Motor neuron (in vitro differentiated cells): ENCODE measurements around the gene CCDC9B. TPM values are rescaled to one million over a fixed set of nuclear protein-coding genes. Genes with fewer than 3 reads are reported as not detected.

Source experiments
- ATAC-seq, 8 experiments: fragments of 200-7000 bp; cut with Tn5 transposase; replicated peaks in 6 of 8; 2 replicates each; pipeline ENCODE4 v1.8.0; 2021; ENCODE audit warnings: mild to moderate bottlenecking in 8 of 8, moderate library complexity in 8 of 8
- H3K27ac ChIP-seq, 2 donors: fragments of 250-450 bp; sonication (Bioruptor Pico); 2 replicates each; pipeline ENCODE4 v1.9.0; 2021; ENCODE audit warnings: antibody characterized with exemption in 2 of 2, mild to moderate bottlenecking in 2 of 2, moderate library complexity in 1 of 2
- H3K4me1 ChIP-seq, 2 donors: fragments of 250-450 bp; sonication (Bioruptor Pico); replicated peaks in 1 of 2; 2 replicates each; pipeline ENCODE4 v1.6.1; 2021; ENCODE audit warnings: antibody characterized with exemption in 2 of 2, mild to moderate bottlenecking in 2 of 2, moderate library complexity in 1 of 2
- H3K4me3 ChIP-seq, 5 donors: fragments of 250-450 bp; sonication (Bioruptor Pico); 2 replicates each; pipeline ENCODE4 v1.9.0; 2021; ENCODE audit warnings: antibody characterized with exemption in 5 of 5, mild to moderate bottlenecking in 5 of 5, moderate library complexity in 4 of 5
- WGBS, 10 experiments: fragments of 450-650 bp; shearing (Covaris generic); methylation state at CpG; one replicate each; pipeline ENCODE4 v1.0.0; 2022; 5-methylcytosine and 5-hydroxymethylcytosine counted together
- in situ Hi-C, 9 experiments: fragments of 400-800 bp; cut with MboI; loops; one replicate each; pipeline ENCODE4 v1.15.0; 2021; ENCODE audit warnings: low sequenced_read_pairs in 9 of 9, low pct_unique_long_range_greater_than_20kb in 2 of 9; ENCODE audit not compliant: unreplicated experiment in 9 of 9
- total RNA-seq, 8 experiments: library from RNA; unstranded; fragments of 300-600 nt; gene quantifications; 2 replicates each; pipeline versions ENCODE4 v1.2.3 to v1.2.4, GENCODE V29; 2022

The CCDC9B gene
- 10 to 100 TPM in 1 of 8 experiments, 1 to 10 TPM in 3, under 1 TPM in 4; 0.50 to 32.6 (median 1.9) TPM for total RNA-seq

DNA sequence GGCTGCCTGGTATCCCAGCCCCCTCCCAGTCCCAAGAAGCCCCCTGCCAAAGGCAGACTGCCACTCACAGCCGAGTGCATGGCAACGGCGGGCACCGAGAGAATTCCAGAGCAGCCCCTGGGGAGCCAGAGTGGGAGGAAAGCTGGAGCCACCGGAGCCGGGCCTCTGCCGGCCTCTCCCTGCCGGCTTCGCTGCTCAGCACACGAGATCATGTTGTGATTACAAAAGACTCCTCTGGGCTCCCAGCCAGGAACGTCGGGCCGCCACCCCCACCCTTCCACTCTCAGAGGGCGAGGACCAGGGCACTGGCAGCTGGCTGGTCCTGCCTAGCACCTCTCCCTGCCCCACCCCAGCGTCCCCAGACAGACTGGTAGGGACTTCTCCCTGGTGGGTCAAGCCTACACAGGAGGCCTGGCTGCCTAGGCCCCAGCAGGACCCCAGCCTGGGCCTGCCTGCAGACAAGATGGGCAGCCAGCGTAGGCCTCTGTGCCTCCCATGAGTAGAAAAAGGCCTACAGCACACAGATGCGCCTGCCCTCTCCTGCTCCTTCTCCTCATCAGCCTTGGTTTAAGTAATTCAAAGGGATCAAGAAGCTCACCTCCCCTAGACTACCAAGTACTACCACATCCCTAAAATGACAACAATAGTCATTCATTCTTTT, at the start of gene CCDC9B:
TSS of gene CCDC9B (minus strand) at position 200 of the 661 bp plus-strand sequence. CDS start at position 80, 120 bp downstream.
- in situ Hi-C loops, result no loop called here
- 53 to 100% (median 83%) methylated on average over 1 to 6 of the region's 17 CpGs; no CpG with 5 or more reads in 7 of the 10 experiments for WGBS, 10 experiments
- Histone ChIP-seq H3K4me1 (peaks cover 26 to 31% of the 10 kb centered on the region in 2 donors), H3K4me3 (no peak within 1 kb of the TSS), H3K27ac (peak within 1 kb of the TSS; percentile 57 to 72)
- ATAC-seq, result peak; percentile 68 to 87 (median 76)

DNA sequence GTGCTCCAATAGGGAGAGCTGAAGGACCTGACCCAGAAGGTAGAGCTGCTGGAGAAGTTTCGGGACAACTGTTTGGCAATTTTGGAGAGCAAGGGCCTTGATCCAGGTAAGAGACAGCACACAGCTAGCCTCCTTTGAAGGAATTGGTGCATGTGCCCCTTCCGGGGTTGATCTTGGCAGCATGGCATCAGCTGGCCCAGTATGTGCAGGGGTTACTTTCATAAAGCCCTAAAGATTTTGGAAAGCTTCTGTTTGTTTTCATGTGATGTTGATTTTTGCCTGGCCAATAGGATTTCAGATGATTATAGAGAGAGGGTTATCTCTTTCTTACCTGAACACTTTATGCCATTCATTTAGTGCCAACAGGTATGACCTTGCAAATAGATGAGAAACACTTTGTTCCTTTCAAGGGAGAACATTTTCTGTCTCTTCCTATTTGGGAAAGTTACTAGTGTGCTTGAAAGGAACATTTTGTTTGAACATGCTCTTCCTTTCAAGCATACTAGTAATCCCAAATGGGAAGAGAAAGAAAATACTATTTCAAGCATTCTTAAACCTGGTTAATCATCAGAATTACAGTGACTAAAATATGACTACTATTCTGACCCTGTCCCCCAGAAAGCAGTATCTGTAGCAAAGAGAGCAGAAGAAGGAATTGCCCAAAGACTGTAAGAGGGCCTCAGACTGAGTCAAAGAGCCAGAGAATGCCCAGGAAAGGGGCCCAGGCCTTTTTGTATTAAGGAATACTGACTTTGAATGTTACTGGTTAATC, 49.3 kb upstream of the CCDC9B start:
- ATAC-seq, result no peak
- H3K4me3 ChIP-seq, result no peak overlapping the region
- H3K27ac ChIP-seq, result no peak overlapping the region
- in situ Hi-C loops, result no loop called here
- no peaks in the 10 kb centered on the region for H3K4me1 ChIP-seq
- 80 to 100% (median 92%) methylated on average over 1 to 2 of the region's 2 CpGs; no CpG with 5 or more reads in 7 of the 10 experiments for WGBS, 10 experiments

DNA sequence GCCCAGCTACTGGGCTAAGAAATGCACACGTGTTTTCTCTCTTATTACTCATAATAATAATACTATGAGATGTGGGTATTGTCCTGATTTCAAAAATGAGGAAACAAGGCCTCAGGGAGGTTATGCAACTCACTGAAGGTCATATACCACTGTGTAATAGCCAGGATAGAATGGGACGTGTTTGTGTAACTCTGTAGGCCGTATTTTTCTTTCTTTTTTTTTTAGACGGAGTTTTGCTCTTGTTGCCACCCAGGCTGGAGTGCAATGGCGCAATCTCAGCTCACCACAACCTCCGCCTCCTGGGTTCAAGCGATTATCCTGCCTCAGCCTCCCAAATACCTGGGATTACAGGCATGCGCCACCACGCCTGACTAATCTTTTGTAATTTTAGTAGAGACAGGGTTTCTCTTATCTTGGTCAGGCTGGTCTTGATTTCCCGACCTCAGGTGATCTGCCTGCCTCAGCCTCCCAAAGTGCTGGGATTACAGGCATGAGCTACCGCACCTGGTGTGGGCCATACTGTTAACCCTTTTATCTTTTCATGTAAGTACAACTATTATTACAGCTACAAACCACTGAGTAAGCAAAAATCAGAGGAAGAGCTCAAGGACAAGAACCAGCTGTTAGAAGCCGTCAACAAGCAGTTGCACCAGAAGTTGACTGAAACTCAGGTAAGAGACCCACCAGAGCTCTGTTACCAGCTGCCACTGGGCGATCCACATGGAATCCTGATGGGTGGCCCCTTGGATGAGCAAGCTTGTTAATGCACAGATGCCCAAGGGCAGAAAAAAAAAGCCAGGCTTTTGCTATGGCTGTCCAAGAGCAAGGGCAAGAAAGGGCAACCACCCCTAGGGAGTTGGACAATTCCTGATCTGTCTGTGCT, 48.4 kb upstream of the CCDC9B start:
- no peak for ATAC-seq
- Histone ChIP-seq H3K4me3 (no peak overlapping the region), H3K4me1 (no peaks in the 10 kb centered on the region), H3K27ac (no peak overlapping the region)
- WGBS, 10 experiments, result 71 to 100% (median 97%) methylated on average over 1 to 13 of the region's 13 CpGs; no CpG with 5 or more reads in 1 of the 10 experiments
- in situ Hi-C loops, result no loop called here

DNA sequence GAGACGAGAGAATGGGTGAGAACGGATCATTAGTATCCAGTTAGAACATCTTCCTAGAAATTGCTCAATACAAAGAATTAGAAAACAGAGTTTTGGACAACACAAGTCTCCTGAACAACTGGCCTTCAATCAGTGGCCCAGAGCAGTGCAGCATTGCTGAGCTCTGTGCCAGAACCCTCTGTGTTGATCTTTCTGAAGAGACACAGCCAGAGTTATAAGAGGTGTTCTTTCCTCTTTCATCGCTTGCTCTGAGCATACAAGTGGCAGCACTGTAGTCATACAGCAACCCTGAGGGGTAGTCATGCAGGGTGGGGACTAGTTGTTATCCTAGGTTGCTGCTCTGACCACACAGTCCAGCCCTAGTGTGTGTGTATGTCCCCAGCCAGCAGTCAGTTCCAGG, 45.7 kb upstream of the CCDC9B start:
- in situ Hi-C loops, result no loop called here
- 90 to 100% (median 100%) methylated on average over 1 to 2 of the region's 3 CpGs; no CpG with 5 or more reads in 3 of the 10 experiments for whole genome bisulfite sequencing, 10 experiments

DNA sequence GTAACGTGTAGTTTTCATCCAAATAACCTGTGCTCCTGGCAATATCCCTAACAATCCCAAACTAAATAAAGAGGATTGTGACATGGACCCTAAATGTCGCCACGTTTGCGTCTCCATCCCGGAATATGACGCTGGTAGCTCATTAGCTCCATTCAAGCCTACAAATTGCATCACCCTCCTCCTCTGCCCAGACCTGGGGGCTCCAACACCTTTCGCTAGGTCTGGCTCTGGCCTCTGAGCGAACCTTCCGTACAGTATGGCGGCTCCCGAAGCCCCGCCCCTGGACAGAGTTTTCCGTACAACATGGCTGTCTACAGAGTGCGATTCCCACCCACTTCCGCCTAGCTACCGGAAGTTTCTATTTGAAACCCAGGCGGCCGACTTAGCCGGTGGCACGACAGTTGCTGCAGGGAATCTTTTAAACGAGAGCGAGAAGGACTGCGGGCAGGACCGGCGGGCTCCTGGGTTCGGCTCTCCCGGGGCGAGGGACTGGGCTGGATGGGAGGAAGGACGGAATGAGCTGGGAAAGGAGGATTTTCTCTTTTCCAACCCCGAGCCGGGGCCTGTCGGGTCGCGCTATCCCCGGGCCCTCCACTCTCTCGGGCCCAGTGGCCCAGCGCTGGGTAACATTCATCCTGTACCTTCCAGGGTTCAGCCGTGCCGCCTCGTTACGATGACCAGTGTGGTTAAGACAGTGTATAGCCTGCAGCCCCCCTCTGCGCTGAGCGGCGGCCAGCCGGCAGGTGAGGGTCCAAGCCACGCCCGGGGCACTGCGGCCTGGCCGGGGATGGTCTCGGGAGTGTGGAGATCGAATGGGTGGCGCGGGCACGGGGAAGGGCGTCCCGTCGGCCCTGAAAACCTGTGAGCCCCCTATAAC, 42.1 kb upstream of the CCDC9B start, which contains the start of gene KNSTRN:
TSS of gene KNSTRN (plus strand) at position 142 of the 877 bp plus-strand sequence. CDS start at position 257, 115 bp downstream.
- 0 to 73% (median 4%) methylated on average over 3 to 19 of the region's 57 CpGs; no CpG with 5 or more reads in 2 of the 10 experiments for WGBS, 10 experiments
- in situ Hi-C loops, result no loop called here
- ATAC-seq, result peak; percentile 94 to 99 (median 98)

More for the DNA sequence above, 45.7 kb upstream of the CCDC9B start:
- Histone ChIP-seq H3K4me3 (no peak overlapping the region), H3K4me1 (peaks cover 4 to 7% of the 10 kb centered on the region in 2 donors), H3K27ac (no peak overlapping the region)
- no peak for ATAC-seq

DNA sequence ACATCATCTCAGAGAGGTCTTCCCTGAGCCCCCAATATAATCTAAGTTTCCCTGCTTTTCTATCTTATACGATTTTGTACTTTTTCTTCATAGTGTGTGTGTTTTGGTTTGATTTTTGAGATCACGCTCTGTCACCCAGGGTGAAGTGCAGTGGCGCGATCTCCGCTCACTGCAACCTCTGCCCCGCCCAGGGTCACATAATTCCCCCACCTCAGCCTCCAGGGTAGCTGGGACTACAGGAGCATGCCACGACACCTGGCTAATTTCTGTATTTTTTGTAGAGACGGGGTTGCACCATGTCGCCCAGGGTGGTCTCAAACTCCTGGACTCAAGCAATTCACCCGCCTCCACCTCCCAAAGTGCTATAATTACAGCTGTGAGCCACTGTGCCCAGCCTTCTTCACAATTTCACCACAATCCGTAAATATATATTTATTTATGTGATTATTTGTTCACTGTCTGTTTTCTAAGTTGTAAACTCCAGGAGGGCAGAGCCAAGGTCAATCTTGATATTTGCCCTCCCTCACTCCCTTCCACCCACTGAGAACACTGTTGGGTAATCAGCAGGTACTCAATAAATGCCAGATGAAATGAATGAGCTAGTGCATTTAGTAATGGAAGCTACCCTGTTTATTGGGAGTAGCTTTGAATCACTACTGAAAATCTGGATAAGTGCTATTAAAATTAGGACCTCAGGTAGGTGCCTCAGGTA, 41.2 kb upstream of the CCDC9B start:
- in situ Hi-C loops, result no loop called here
- WGBS, 10 experiments, result 62 to 93% (median 81%) methylated on average over 1 to 7 of the region's 11 CpGs; no CpG with 5 or more reads in 1 of the 10 experiments
- H3K27ac ChIP-seq, result no peak overlapping the region
- H3K4me3 ChIP-seq, result no peak overlapping the region
- ATAC-seq, result no peak
- H3K4me1 ChIP-seq, result peaks cover 4 to 7% of the 10 kb centered on the region in 2 donors

More for the DNA sequence above, 42.1 kb upstream of the CCDC9B start, which contains the start of gene KNSTRN:
- H3K27ac ChIP-seq, result peak within 1 kb of the TSS in 1 of 2 donors; percentile 5
- H3K4me1 ChIP-seq, result peaks cover 4 to 7% of the 10 kb centered on the region in 2 donors
- peak within 1 kb of the TSS; percentile 79 to 97 (median 82) for H3K4me3 ChIP-seq

DNA sequence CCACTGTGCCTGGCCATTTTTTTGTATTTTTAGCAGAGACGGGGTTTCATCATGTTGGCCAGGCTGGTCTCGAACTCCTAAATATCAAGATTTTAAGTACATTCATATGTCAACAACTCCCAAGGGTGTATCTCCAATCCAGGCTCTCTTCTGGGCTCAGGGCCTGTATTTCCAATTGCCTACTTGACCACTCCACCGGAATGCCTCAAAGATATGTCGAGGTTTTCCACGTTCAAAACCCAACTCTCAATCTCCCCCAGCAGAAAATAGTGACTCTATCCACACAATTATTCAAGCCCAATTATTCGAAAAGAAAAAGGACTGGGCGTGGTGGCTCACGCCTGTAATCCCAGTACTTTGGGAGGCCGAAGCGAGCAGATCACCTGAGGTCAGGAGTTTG, 39.9 kb upstream of the CCDC9B start:
- in situ Hi-C loops, result no loop called here
- no peak overlapping the region for H3K4me3 ChIP-seq
- WGBS, 10 experiments, result 82 to 94% (median 90%) methylated on average over 2 to 10 of the region's 10 CpGs; no CpG with 5 or more reads in 4 of the 10 experiments
- H3K4me1 ChIP-seq, result peaks cover 4 to 7% of the 10 kb centered on the region in 2 donors
- no peak overlapping the region for H3K27ac ChIP-seq
- ATAC-seq, result no peak

DNA sequence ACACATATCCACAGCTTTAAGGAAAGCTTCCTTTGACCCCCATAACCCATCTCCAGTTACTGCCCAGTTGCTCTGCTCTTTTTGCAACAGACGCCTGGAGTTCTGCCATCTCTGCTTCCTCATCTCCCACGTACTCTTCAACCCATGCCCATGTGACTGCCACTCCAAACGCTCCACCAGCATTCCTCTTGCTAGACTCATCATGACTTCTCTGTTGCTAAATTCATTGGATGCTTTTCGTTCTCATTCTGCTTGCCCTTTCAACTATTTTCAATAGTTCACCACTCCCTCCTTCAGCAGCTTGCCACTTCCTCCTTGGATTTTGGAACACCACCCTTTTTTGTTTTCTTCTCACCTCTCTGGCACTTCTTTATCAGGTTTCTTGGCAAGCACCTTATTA, 39.1 kb upstream of the CCDC9B start:
- H3K4me3 ChIP-seq, result no peak overlapping the region
- in situ Hi-C loops, result no loop called here
- H3K27ac ChIP-seq, result no peak overlapping the region
- ATAC-seq, result peak in 2 of 8 experiments; percentile 51 to 58
- peaks cover 4 to 7% of the 10 kb centered on the region in 2 donors for H3K4me1 ChIP-seq
- WGBS, 10 experiments, result 0 to 75% (median 31%) methylated on average over 1 to 4 of the region's 4 CpGs

DNA sequence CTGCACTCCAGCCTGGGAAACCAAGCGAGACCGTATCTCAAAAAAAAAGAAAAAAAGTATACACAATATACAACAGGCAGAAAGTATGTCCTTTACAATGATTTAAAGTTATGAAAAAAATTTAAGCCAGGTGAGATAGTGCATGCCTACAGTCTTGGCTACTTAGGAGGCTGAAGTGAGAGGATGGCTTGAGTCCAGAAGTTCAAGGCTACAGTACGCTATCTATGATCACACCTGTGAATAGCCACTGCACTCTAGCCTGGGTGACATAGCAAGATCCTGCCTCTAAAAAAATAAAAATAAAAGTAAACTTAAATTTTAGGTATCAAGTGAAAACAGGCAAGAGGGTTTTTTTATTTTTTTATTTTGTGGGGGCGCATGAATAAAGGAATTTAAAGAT, 38.6 kb upstream of the CCDC9B start:
- ATAC-seq, result no peak
- WGBS, 10 experiments, result 80 to 100% (median 96%) methylated on average over 1 to 4 of the region's 4 CpGs
- Histone ChIP-seq H3K4me3 (no peak overlapping the region), H3K27ac (no peak overlapping the region), H3K4me1 (peaks cover 4 to 7% of the 10 kb centered on the region in 2 donors)
- in situ Hi-C loops, result no loop called here

DNA sequence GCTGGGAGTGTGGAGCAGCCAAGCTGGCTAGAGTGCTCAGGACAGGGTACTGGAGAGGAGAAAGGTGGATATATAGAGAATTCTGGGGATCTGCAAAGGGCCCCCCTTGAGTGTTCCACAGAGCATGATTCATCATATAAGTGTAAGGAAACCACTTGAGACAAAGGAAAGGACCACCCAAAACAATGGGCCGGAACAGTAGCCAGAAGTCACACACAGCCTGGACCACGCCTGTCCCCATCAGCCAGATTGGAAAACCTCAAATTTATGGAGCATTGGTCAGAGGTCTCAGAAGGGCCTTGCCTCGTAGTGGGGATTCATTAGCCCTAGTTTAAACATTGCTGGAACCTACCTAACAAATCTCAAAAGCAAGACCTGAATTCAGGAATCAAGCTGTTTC, 36.9 kb upstream of the CCDC9B start:
- H3K27ac ChIP-seq, result no peak overlapping the region

DNA sequence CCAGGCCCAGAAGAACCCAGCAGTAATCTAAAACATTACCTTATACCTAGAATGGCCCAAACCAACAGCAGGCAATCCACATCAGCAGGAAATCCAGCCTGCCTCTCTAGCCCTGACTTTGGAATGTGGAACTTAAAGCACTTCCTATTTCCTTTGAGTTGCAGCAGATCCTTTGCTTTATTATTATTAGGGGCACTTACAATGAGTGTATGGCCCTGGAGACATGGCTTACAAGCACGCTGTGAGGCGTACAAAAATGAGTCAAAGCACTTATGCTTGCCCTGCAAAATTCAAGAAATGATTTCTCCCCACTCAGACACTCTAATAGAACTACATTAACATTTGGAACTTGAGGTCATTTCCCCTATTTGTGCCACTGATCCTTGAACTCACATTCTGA, 32.2 kb upstream of the CCDC9B start:
- Histone ChIP-seq H3K4me3 (no peak overlapping the region), H3K27ac (no peak overlapping the region), H3K4me1 (peaks cover 0 to 3% of the 10 kb centered on the region in 2 donors)
- in situ Hi-C loops, result no loop called here
- ATAC-seq, result no peak
- 14 to 88% (median 42%) methylated on average over 2 of the region's 2 CpGs; no CpG with 5 or more reads in 2 of the 10 experiments for WGBS, 10 experiments

More for the DNA sequence above, 36.9 kb upstream of the CCDC9B start:
- no peak overlapping the region for H3K4me3 ChIP-seq
- no peaks in the 10 kb centered on the region for H3K4me1 ChIP-seq
- ATAC-seq, result no peak
- in situ Hi-C loops, result no loop called here
- WGBS, 10 experiments, result 35 to 92% (median 69%) methylated on average over 1 to 2 of the region's 3 CpGs; no CpG with 5 or more reads in 2 of the 10 experiments
